ENCODE data around the gene CTDSPL. TPM values are rescaled to one million over a fixed set of nuclear protein-coding genes. Genes with fewer than 3 reads are reported as not detected.

The CTDSPL gene
- total and polyA plus RNA-seq, 4 donors: 21.3 to 48.0 (median 35.4) TPM

DNA sequence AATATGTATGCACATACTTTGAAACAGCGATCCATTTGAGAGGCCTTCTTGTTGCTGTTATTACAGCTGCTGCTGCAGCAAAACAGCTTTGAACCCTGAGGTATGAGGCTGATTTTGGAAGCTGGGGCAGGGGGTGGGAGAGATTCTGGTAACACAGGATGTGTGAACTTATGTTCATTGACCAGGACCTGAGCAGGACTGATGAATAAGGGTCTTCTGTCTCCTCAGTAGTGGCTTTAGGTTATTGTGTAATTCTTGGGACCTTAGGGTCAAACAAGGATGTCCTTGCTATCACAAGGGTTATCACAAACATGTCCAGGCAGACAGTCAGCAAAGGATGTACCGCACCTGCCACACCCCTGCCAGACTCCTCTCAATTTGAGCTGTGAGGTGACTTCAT, 41.6 kb downstream of the CTDSPL start:
- Histone ChIP-seq H3K36me3 (ENCODE audit: control insufficient read depth in 1 of 2, insufficient read depth in 2 of 2, low read length in 1 of 2) (no peaks in the 10 kb centered on the region), H3K27ac (ENCODE audit: low read depth in 1 of 2, low read length in 2 of 2) (no peak overlapping the region)
- ATAC-seq (ENCODE audit: low FRiP score): no peak

DNA sequence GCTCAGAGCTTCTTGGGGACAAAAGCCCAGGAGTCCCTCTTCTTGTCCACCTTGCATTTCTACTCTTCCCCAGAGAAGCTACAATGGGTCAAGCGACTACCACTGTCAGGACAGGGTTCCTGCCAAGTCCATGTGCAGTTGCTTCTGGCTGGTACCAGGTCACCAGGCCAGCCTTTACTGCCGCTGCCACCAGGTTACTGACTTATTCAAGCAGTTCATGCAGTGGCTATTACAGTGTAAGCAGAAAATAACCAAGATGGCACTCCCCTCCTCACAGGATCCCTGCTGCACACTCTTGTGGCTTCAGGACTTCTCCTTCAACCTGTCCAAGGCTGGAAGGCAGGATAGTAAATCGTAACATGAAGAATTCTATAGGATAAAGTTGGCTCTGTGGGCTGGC, 42.1 kb downstream of the CTDSPL start:
- DNase-seq: no peak
- Histone ChIP-seq H3K27ac (ENCODE audit: low read depth in 1 of 2, low read length in 2 of 2) (no peak overlapping the region), H3K9me3 (ENCODE audit: control insufficient read depth, low read length) (no peaks in the 10 kb centered on the region), H3K4me3 (ENCODE audit: low read length in 2 of 2) (no peak overlapping the region), H3K27me3 (ENCODE audit: control insufficient read depth in 1 of 2, insufficient read depth in 2 of 2, low read length in 1 of 2) (no peaks in the 10 kb centered on the region), H3K4me1 (ENCODE audit: control insufficient read depth in 1 of 2, insufficient read depth in 2 of 2, low read length in 2 of 2) (peaks cover 19% of the 10 kb centered on the region in 2 donors), H3K36me3 (ENCODE audit: control insufficient read depth in 1 of 2, insufficient read depth in 2 of 2, low read length in 1 of 2) (no peaks in the 10 kb centered on the region)
- ATAC-seq (ENCODE audit: low FRiP score): no peak
- intact Hi-C loops (cut with DNase I): no loop called here
- WGBS, 2 donors: 93 to 97% methylated on average over 3 of the region's 3 CpGs

More for the DNA sequence above, 41.6 kb downstream of the CTDSPL start:
- Histone ChIP-seq H3K4me3 (ENCODE audit: low read length in 2 of 2) (no peak overlapping the region), H3K4me1 (ENCODE audit: control insufficient read depth in 1 of 2, insufficient read depth in 2 of 2, low read length in 2 of 2) (peaks cover 19 to 20% of the 10 kb centered on the region in 2 donors), H3K9me3 (ENCODE audit: control insufficient read depth, low read length) (no peaks in the 10 kb centered on the region), H3K27me3 (ENCODE audit: control insufficient read depth in 1 of 2, insufficient read depth in 2 of 2, low read length in 1 of 2) (no peaks in the 10 kb centered on the region)
- 90 to 92% methylated on average over 2 of the region's 2 CpGs for WGBS, 2 donors
- no peak for DNase-seq
- intact Hi-C loops (cut with DNase I): no loop called here

DNA sequence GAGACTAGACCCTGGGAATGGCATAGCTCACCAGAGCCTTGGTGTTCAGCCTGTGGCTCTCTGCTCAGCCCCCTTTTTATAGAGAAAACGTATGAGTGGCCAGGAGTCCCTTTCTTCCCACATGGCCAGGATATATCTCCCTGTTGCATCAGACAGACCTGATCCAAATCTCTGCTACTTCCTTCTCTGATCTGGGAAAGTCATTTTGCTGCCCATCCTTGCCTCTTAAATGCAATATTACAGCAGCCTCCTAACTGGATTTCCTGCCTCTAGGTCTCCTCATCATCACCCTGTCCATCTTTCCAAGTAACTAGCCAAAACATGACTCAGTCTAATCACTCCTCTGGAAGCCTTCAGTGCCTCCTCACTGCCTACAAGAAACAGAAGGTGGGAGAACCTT, 42.9 kb downstream of the CTDSPL start:
- Histone ChIP-seq H3K4me3 (ENCODE audit: low read length in 2 of 2) (no peak overlapping the region), H3K36me3 (ENCODE audit: control insufficient read depth in 1 of 2, insufficient read depth in 2 of 2, low read length in 1 of 2) (no peaks in the 10 kb centered on the region), H3K27ac (ENCODE audit: low read depth in 1 of 2, low read length in 2 of 2) (peak overlapping the region in 1 of 2 donors; percentile 19), H3K9me3 (ENCODE audit: control insufficient read depth, low read length) (no peaks in the 10 kb centered on the region), H3K27me3 (ENCODE audit: control insufficient read depth in 1 of 2, insufficient read depth in 2 of 2, low read length in 1 of 2) (no peaks in the 10 kb centered on the region), H3K4me1 (ENCODE audit: control insufficient read depth in 1 of 2, insufficient read depth in 2 of 2, low read length in 2 of 2) (peaks cover 17 to 19% of the 10 kb centered on the region in 2 donors)
- DNase-seq (no peak), ATAC-seq (ENCODE audit: low FRiP score) (peak; percentile 56)
- WGBS, 2 donors: 14 to 29% methylated on average over 1 of the region's 1 CpG
- intact Hi-C loops (cut with DNase I): no loop called here

DNA sequence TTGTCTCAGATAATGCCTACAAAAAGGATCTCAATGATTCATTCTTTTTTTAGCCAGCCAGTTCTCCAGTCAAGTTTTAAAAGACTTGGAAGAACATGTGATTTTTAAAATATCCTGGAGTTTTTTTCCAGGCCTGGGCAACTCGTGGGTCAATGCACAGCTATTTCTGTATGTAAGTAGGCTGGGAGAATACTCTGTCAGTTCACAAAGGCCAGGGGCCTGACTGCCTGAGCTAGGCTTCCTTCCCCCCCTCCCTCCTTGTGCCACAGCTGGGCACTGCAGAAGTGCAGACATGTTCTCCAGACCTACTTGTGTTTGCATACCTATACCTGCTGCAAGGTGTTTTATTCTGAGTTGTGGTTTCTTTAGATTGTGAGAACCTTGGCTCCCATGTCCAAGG, 43.7 kb downstream of the CTDSPL start:
- ATAC-seq (ENCODE audit: low FRiP score) (no peak), DNase-seq (no peak)
- H3K9me3 ChIP-seq (ENCODE audit: control insufficient read depth, low read length): no peaks in the 10 kb centered on the region
- peaks cover 17 to 19% of the 10 kb centered on the region in 2 donors for H3K4me1 ChIP-seq (ENCODE audit: control insufficient read depth in 1 of 2, insufficient read depth in 2 of 2, low read length in 2 of 2)
- no peaks in the 10 kb centered on the region for H3K36me3 ChIP-seq (ENCODE audit: control insufficient read depth in 1 of 2, insufficient read depth in 2 of 2, low read length in 1 of 2)
- no peaks in the 10 kb centered on the region for H3K27me3 ChIP-seq (ENCODE audit: control insufficient read depth in 1 of 2, insufficient read depth in 2 of 2, low read length in 1 of 2)
- H3K4me3 ChIP-seq (ENCODE audit: low read length in 2 of 2): no peak overlapping the region
- intact Hi-C loops (cut with DNase I): no loop called here
- 0 to 5% methylated on average over 1 of the region's 1 CpG for WGBS, 2 donors
- H3K27ac ChIP-seq (ENCODE audit: low read depth in 1 of 2, low read length in 2 of 2): peak overlapping the region in 1 of 2 donors; percentile 42

DNA sequence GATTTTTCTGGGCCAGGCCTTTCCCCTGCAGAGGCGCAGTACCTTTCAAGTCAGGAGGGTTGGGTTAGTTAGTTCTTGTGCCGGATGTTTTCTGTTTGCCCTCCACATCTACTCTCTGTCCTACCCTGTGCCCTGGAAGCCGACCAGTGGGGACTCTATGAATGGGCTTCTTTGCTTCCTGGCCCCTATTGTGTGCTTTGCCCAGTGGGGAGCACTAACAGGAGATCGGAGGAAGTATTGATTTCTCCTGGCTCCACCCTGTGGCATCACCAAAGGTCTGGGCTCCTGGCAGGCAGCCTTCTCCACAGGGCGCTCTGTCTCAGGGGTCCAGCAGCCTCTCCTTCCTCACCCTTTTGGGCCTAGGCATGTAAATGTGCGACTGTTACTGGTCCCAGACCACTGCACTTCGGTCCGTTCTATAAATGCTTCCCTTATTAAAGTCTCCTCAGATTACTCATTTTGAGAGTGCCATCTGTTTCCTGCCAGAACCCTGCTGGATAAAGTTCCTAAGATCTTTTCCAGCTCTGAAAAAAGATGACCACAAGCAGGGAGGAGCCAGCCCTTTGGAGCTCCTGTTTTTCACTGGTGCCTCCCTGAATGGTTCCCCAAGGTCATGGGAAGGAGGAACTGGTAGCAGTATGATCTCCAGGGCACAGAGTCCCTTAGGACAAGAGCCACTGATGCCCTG, 44.5 kb downstream of the CTDSPL start:
- H3K27ac ChIP-seq (ENCODE audit: low read depth in 1 of 2, low read length in 2 of 2): peak overlapping the region; percentile 6 to 92
- 51 to 54% methylated on average over 8 of the region's 8 CpGs for WGBS, 2 donors
- DNase-seq: no peak

DNA sequence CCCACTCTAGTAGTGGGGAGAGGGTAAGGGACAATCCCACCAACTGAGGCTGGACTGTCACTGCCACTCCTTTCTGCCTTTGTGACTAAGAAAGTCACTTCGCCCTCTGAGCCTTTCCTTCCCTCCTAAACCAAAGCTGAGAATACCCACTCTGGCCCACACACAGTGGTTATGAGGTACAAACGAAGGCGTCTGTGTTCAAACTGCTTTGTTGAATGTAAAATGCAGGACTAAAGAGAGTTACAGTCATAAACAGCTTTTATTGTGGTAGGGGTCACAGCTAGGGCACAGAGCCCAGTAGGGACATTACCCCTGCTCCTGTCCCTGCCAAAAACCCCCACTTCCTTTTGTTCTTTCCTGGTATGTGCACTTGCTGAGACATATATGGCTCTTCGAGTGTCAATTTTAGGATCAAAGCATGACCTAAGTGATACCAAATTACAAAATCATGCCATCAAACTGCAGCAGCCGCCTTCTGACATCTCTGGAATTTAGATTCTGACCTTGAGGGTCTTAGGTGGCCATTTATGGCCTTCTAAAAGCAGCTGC, 45.1 kb downstream of the CTDSPL start:
- 87 to 92% methylated on average over 5 of the region's 5 CpGs for WGBS, 2 donors
- Histone ChIP-seq H3K36me3 (ENCODE audit: control insufficient read depth in 1 of 2, insufficient read depth in 2 of 2, low read length in 1 of 2) (no peaks in the 10 kb centered on the region), H3K27me3 (ENCODE audit: control insufficient read depth in 1 of 2, insufficient read depth in 2 of 2, low read length in 1 of 2) (no peaks in the 10 kb centered on the region), H3K4me3 (ENCODE audit: low read length in 2 of 2) (no peak overlapping the region), H3K9me3 (ENCODE audit: control insufficient read depth, low read length) (no peaks in the 10 kb centered on the region), H3K4me1 (ENCODE audit: control insufficient read depth in 1 of 2, insufficient read depth in 2 of 2, low read length in 2 of 2) (peaks cover 17 to 19% of the 10 kb centered on the region in 2 donors), H3K27ac (ENCODE audit: low read depth in 1 of 2, low read length in 2 of 2) (peak overlapping the region in 1 of 2 donors; percentile 92)
- no peak for ATAC-seq (ENCODE audit: low FRiP score)
- intact Hi-C loops (cut with DNase I): no loop called here
- DNase-seq: no peak

More for the DNA sequence above, 44.5 kb downstream of the CTDSPL start:
- Histone ChIP-seq H3K27me3 (ENCODE audit: control insufficient read depth in 1 of 2, insufficient read depth in 2 of 2, low read length in 1 of 2) (no peaks in the 10 kb centered on the region), H3K4me1 (ENCODE audit: control insufficient read depth in 1 of 2, insufficient read depth in 2 of 2, low read length in 2 of 2) (peaks cover 17 to 19% of the 10 kb centered on the region in 2 donors), H3K36me3 (ENCODE audit: control insufficient read depth in 1 of 2, insufficient read depth in 2 of 2, low read length in 1 of 2) (no peaks in the 10 kb centered on the region), H3K4me3 (ENCODE audit: low read length in 2 of 2) (no peak overlapping the region), H3K9me3 (ENCODE audit: control insufficient read depth, low read length) (no peaks in the 10 kb centered on the region)
- intact Hi-C loops (cut with DNase I): no loop called here
- peak; percentile 39 for ATAC-seq (ENCODE audit: low FRiP score)

DNA sequence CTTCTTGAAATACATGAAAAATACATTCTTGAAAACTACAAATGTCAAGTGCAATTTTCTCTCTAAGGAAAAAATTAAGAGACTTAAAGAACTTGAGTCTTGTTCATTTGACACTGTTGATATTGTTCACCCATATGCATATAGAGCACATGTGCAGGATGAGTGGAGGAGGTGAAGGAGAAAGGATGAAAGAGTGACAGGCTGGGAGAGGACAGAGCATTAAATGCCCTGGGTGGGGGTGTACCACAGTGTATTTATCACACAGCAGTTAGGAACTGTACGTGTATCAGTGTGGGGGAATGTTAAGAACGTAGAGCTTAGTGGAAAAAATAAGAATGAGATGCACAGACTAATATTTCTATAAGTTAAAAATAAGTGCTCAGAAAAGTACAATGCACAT, 45.7 kb downstream of the CTDSPL start:
- H3K9me3 ChIP-seq (ENCODE audit: control insufficient read depth, low read length): no peaks in the 10 kb centered on the region
- H3K27ac ChIP-seq (ENCODE audit: low read depth in 1 of 2, low read length in 2 of 2): no peak overlapping the region
- intact Hi-C loops (cut with DNase I): no loop called here

DNA sequence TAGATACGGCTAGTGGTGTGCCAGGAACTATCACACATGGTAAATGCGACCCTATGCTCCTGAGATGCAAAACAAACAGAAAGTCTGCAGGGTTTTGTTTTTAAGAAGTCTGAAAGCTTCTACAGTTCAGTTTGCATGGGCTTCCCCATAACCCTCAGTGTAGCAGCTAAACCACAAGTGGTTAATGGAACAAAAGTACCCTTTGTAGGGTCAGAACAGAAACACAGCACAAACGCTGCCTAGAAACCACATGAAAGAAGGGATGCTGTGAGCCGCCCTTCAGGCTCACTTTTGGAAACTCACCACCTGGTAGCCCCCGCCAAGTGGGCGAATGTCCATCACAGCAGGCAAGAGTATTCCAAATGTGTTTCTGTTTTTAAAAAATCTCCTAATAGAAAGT, 46.2 kb downstream of the CTDSPL start:
- peaks cover 16 to 19% of the 10 kb centered on the region in 2 donors for H3K4me1 ChIP-seq (ENCODE audit: control insufficient read depth in 1 of 2, insufficient read depth in 2 of 2, low read length in 2 of 2)

More for the DNA sequence above, 45.7 kb downstream of the CTDSPL start:
- no peaks in the 10 kb centered on the region for H3K27me3 ChIP-seq (ENCODE audit: control insufficient read depth in 1 of 2, insufficient read depth in 2 of 2, low read length in 1 of 2)
- H3K36me3 ChIP-seq (ENCODE audit: control insufficient read depth in 1 of 2, insufficient read depth in 2 of 2, low read length in 1 of 2): no peaks in the 10 kb centered on the region
- H3K4me3 ChIP-seq (ENCODE audit: low read length in 2 of 2): no peak overlapping the region
- 74 to 77% methylated on average over 2 of the region's 2 CpGs for WGBS, 2 donors
- peaks cover 17 to 19% of the 10 kb centered on the region in 2 donors for H3K4me1 ChIP-seq (ENCODE audit: control insufficient read depth in 1 of 2, insufficient read depth in 2 of 2, low read length in 2 of 2)
- ATAC-seq (ENCODE audit: low FRiP score) (no peak), DNase-seq (no peak)

More for the DNA sequence above, 46.2 kb downstream of the CTDSPL start:
- intact Hi-C loops (cut with DNase I): no loop called here
- H3K4me3 ChIP-seq (ENCODE audit: low read length in 2 of 2): no peak overlapping the region
- H3K27ac ChIP-seq (ENCODE audit: low read depth in 1 of 2, low read length in 2 of 2): no peak overlapping the region
- H3K36me3 ChIP-seq (ENCODE audit: control insufficient read depth in 1 of 2, insufficient read depth in 2 of 2, low read length in 1 of 2): no peaks in the 10 kb centered on the region
- H3K9me3 ChIP-seq (ENCODE audit: control insufficient read depth, low read length): no peaks in the 10 kb centered on the region
- H3K27me3 ChIP-seq (ENCODE audit: control insufficient read depth in 1 of 2, insufficient read depth in 2 of 2, low read length in 1 of 2): no peaks in the 10 kb centered on the region
- no peak for ATAC-seq (ENCODE audit: low FRiP score)
- WGBS, 2 donors: 64 to 71% methylated on average over 6 of the region's 6 CpGs
- no peak for DNase-seq
